Stimulated activated naive CD8-positive, alpha-beta T cell treated with anti-CD3 and anti-CD28 coated beads, Interleukin-15, Interleukin-2, amounts not matched to agents 100 U/mL and 50 U/mL, for 24 hours (primary cell): ENCODE results near the gene HP.

ENCODE experiments used
- ATAC-seq: fragments of 150-1000 bp; cut with Tn5 transposase; one replicate; pipeline ENCODE4 v1.10.0; 2021
- DNase-seq: peaks from one replicate; pipeline ENCODE4 v3.0.0; 2021

HP gene

DNA sequence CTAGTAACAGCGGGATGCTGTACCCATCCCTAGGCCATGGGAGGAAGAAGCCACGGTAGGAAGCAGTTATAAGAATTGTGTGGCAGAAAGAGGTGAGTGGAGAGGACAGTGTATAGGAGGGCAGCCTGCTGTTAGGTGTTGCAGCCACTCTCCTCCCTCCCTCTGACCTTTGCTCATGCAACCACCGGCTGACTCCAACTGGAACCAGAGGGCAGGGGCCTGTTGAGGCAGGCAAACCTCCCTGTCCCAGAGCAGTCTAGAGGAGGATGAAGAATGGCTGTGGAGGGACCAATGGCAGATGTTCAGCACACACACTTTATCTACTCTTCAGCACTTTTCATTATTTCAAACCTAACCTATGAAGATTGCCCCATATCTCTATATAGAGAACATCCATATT is 36.9 kb downstream of the HP start:
- DNase-seq (no peak), ATAC-seq (no peak)

DNA sequence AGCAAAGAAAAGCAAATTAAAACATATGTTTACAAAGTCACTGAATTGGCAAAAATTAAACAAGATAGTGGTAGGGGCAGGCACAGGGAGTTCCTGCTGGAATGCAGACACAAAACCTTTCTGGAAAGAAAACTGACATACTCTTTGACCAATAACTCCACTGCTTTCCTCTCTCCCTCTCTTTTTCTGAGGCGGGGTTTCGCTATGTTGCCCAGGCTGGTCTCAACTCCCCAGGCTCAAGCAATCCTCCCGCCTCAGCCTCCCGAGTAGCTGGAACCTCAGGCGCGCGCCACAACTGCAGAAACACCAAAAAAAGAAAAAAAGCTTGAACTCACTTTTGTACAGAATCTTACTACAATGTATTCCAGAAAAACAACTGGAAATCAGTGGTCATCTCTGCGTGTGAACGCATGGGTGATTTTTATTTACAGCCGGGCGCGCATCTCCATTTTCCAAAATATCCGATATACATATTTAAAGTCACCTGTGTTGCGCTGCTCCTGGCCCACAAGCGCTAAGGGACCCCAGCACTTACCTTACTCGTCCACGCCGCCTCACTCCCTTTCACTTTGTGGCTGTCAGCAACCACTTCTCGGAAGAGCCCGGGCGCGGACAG is 38.6 kb downstream of the HP start:
- no peak for ATAC-seq
- DNase-seq: peak; percentile 21

DNA sequence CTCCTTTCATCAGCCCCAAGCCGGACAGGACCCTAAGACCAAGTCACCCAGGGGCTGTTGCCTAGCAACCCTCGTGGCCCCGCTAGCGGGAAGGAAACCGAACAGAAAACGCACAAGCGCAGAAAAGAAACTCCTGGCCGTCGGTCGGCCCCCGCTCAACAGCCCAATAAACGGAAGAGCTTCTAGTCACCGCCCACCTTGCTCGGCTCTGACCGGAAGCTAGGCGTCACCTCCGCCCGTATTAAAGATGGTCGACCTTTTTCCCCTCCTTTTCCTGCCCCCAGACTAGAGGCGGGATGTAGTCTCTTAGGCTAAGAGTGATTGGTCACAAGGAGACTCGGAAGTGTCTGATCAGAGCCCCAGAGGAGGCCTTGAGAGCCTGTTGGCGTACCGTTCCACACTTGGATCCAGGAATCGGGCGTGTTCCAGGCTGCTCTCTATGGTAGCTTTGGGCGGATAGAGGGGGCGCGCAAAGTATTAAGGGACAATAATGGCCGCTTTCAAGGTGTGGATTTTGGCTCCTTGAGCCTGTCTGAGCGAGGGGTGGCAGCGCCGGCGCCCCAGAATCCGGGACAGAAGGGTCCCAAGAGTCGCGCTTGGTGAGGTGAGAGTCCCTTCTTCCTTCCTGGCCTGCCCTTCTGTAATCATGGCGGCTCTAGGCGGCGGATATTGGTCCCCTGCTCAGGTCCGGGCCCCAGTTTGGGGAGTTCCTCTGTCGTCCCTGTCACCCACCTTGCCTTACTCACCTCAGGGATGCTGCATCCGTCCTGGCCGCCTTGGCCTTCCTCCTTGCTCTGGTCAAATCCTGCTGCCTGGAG is 39.4 kb downstream of the HP start, which contains the start of the genes DHX38 and TXNL4B:
Gene DHX38 (plus strand): TSS at position 400 of the 818 bp plus-strand sequence. CDS start 2,311 bp downstream, outside the sequence.
Gene TXNL4B (minus strand): TSS at position 173 of the 818 bp plus-strand sequence. CDS start 2,871 bp downstream, outside the sequence.
- peak; percentile 99 for ATAC-seq
- DNase-seq: peak; percentile 88

DNA sequence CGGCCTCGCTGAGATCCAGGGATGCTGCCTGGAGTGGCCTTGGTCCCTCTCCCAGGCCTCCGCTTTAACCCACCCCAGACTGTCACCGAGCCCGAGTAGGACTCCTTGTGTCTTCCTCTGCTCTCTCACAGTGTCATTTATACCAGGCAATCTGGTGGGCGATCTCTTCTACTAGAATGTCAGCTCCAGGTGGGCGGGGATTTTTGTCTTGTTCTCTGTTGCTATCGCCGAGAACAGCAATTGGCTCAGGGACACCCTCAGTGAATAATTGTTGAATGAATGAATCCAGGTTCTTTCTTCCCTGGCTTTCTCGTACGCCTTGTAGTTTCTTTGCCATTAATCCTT is 39.9 kb downstream of the HP start:
- ATAC-seq (peak; percentile 0), DNase-seq (peak; percentile 52)

DNA sequence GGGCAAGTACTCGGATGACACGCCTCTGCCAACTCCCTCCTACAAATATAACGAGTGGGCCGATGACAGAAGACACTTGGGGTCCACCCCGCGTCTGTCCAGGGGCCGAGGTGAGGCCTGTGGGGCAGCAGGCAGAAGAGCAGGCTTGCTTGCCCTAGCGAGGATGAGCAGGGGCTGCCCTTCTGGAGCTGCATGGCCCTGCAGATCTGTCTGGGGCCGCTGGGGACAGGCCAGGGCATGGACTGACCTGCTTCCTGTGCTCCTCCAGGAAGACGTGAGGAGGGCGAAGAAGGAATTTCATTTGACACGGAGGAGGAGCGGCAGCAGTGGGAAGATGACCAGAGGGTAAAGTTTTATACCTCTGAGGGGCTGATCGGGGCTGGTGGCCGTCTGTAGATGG is 44.6 kb downstream of the HP start:
- DNase-seq (no peak), ATAC-seq (no peak)

DNA sequence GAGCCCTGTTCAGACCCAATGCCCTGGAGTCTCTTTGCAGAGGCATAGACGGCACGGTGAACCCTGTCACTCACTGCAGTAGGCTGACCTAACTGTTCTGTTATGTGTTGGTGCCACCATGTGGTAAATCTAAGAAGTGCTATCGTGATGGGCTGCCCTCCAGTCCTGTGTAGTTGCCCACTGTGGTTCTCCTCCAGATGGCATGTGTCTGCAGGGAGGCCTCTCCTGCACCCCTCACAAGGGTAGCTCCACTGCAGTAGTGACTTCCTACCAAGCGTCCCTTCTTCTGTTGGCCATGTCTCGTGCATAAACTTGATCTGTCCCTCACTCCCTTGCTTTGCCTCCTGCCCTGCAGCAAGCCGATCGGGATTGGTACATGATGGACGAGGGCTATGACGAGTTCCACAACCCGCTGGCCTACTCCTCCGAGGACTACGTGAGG is 45.1 kb downstream of the HP start:
- ATAC-seq (peak; percentile 88), DNase-seq (peak; percentile 41)

DNA sequence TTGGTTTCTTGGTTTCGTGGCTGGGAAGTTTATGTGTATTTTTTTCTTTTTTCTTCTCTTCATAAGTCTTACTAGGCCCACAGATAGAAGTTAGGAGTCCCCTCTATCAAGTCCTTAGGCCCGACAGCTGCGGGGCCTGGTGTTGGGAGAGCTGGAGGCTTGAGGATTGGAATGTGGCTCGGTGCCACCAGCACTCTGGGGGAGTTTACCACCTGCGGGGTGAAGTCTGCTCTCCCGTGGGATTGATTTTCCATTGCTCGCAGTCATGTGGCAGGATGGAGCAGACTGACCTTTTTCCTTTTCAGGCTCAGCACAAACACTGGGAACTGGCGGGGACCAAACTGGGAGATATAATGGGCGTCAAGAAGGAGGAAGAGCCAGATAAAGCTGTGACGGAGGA is 46.9 kb downstream of the HP start:
- ATAC-seq (no peak), DNase-seq (no peak)

DNA sequence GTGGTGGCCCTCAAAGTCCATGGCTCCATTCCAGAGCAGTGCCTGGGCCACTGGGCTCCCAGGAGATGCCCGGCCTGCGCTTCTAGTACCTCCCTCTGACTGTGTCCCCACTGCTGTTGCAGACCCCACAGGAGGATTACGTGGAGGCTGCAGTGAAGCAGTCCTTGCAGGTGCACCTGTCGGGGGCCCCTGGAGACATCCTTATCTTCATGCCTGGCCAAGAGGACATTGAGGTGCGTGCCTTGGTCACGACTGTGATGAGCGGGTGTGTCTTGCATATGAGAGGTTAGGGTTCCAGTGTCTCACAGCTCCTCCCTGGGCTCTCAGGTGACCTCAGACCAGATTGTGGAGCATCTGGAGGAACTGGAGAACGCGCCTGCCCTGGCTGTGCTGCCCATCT is 50.6 kb downstream of the HP start:
- DNase-seq (no peak), ATAC-seq (no peak)

DNA sequence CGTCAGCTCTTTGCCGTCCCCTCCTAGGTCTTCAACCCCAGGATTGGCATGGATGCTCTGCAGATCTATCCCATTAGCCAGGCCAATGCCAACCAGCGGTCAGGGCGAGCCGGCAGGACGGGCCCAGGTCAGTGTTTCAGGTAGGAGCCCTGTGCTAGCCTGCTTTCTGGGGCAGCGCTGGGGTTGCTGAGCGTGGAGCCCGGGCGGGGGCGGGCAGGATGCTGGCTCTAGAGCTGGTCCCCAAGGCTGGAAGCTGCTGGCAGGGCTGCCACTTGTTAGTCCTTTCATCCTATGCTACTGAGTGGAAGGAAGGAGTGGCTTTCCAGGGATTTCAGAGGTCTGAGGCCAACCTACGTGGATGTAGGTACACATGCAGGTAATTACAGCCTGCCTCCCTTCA is 51.7 kb downstream of the HP start:
- DNase-seq (no peak), ATAC-seq (no peak)

DNA sequence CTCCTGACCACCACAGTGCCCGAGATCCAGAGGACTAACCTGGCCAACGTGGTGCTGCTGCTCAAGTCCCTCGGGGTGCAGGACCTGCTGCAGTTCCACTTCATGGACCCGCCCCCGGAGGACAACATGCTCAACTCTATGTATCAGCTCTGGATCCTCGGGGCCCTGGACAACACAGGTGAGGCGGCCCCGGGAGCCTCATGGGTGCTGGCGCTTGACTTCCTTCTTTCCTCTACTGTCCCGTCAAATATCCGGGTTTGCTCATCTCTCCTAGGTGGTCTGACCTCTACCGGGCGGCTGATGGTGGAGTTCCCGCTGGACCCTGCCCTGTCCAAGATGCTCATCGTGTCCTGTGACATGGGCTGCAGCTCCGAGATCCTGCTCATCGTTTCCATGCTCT is 53.1 kb downstream of the HP start:
- ATAC-seq (no peak), DNase-seq (no peak)

DNA sequence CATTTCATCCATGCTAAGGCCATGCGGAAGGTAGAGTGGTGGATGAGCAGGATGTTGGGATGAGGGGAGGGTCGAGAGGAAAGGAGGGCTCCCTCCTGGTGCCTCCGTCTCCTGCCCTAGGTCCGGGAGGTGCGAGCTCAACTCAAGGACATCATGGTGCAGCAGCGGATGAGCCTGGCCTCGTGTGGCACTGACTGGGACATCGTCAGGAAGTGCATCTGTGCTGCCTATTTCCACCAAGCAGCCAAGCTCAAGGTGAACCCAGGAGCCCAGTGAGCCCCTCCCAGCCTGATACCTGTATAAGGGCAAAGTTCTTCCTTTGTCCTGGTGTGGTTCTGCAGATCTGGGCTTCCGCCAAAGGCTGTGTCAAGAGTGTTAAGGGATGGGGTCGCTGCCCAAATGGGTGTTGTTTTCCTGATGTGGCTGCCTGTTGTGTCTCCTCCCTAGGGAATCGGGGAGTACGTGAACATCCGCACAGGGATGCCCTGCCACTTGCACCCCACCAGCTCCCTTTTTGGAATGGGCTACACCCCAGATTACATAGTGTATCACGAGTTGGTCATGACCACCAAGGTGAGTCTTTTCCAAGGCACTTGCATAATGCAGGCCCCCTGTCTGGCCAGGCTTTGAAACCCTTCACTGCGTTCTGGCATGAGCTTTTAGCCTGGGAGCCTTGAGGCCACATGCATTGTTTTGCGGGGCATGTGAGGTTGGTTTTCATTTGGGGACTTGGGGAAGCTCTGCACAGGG is 54.2 kb downstream of the HP start:
- DNase-seq (no peak), ATAC-seq (no peak)

DNA sequence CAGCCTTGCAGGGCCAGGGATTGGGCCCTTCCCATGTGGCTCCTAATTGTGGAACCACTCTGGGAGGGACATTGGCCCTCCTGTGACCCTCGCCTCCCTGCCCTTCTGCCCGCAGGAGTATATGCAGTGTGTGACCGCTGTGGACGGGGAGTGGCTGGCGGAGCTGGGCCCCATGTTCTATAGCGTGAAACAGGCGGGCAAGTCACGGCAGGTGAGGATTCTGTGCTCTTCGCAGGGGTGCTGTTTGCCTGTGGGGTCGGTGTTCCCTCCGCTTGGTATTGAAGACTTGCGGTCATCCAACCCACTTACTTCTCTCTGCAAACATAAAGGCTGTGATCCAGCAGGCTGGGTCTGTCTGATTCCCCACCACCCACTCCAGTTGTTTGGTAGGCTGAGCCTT is 55.0 kb downstream of the HP start:
- no peak for DNase-seq
- ATAC-seq: no peak

DNA sequence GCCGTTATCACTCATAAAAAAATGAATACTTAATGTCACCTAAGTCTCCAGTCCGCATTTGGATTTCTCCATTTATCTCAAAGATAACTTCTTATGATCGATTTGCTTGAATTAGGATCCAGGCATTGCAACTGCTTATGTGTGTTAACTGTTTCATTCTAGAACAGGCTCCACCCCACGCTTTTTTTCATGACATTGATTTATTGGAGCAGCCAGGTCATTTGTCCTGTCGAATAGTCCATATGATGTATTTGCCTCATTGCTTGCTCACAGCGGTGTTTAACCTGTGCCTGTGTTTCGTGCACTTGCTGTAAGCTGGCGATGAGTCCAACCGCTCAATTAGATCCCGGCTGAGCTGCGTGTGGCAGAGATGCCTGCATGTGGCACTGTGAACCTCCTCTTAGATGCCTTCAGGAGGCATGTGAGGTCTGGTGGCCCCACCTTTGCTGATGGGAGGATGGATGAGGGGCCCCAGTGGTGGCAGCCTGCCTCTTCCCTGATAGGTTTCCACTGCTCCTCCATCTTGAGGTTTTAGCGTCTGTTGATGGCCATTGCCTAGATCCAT is 55.7 kb downstream of the HP start:
- ATAC-seq (no peak), DNase-seq (no peak)
